Suppressor macrophage (primary cell): Measurements from ENCODE around the gene SERINC5.
"Not testable (repeated sequence)": the region's sequence is repeated elsewhere in the genome, so short reads cannot be mapped to it uniquely, and the experiment has no call there.

Source experiments
- DNase-seq, 4 experiments: peaks; one replicate each; pipeline ENCODE4 v3.0.0-alpha.2; 2020 to 2022
- total RNA-seq, 17 experiments: gene quantifications; one replicate each; lab custom pipeline; 2026; ENCODE audit warnings: mixed read lengths in 6 of 17, inconsistent platforms in 3 of 17; lab: John Stamatoyannopoulos, UW

SERINC5 gene
- 50.7 to 187 (median 115) reads per million in 17 experiments for total RNA-seq

- DNase-seq: peak; percentile 91 to 97 (median 95)
Measured at GRCh38 chr5:80255811-80256712, at the start of gene SERINC5. SERINC5 (minus strand) TSS chr5:80256048; CDS start chr5:80255922, 126 bp downstream.

- DNase-seq: no peak
Measured at GRCh38 chr5:80302636-80303035, 46.8 kb upstream of the SERINC5 start.

DNA sequence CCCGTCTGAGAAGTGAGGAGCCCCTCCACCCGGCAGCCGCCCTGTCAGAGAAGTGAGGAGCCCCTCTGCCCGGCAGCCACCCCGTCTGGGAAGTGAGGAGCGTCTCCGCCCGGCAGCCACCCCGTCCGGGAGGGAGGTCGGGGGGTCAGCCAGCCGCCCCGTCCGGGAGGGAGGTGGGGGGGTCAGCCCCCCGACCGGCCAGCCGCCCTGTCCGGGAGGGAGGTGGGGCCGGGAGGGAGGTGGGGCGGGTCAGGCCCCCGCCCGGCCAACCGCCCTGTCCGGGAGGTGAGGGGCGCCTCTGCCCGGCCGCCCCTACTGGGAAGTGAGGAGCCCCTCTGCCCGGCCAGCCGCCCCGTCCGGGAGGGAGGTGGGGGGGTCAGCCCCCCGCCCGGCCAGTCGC, 45.5 kb upstream of the SERINC5 start:
- DNase-seq: not testable (repeated sequence)

GRCh38 chr5:80300796-80301195, 44.9 kb upstream of the SERINC5 start:
- not testable (repeated sequence) for DNase-seq

- no peak for DNase-seq
Measured at GRCh38 chr5:80300125-80300524, 44.3 kb upstream of the SERINC5 start.

DNA sequence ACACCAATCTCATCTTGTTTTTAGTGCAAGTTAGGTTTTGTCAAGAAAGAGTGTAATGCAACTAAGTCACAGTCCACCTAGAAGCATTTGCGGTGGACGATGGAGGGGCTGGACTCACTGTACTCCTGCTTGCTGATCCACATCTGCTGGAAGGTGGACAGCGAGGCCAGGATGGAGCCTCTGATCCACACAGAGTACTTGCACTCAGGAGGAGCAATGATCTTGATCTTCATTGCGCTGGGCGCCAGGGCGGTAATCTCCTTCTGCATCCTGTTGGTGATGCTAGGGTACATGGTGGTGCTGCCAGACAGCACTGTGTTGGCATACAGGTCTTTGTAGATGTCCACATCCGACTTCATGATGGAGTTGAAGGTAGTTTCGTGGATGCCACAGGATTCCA, 43.8 kb upstream of the SERINC5 start:
- DNase-seq: no peak

DNA sequence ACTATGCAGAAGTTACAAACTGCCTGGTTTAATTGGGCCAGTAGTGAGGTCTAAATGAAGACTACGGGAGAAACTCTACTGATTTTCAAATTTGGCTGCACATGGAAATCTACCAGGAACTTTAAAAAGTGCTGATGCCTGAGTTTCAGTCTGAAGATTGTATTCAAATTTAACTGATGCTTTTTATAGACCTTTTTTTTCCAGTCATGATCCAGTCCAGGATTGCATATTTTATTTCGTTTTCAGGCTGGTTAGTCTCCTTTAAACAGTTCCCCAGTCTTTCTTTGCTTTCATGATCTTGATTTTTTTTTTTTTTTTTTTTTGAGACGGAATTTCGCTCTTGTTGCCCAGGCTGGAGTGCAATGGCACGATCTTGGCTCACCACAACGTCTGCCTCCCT, 40.3 kb upstream of the SERINC5 start:
- DNase-seq: no peak

DNA sequence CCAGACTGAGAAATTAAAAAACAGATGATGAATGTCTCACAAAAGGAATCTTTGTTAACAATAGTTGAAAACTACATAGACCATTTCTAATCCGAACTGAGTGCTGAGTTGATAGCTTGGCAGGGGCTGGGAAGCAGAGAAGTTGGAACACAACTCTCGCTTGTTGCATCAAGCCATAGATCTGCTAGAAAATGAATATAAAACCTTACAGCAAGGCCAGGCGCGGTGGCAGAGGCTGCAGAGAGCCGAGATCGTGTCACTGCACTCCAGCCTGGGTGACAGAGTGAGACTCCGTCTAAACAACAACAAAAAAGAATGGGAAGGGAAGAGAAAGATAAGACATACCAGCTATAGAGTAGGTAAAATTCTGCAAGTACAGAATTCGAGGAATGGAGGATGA, 35.9 kb upstream of the SERINC5 start:
- no peak for DNase-seq

DNA sequence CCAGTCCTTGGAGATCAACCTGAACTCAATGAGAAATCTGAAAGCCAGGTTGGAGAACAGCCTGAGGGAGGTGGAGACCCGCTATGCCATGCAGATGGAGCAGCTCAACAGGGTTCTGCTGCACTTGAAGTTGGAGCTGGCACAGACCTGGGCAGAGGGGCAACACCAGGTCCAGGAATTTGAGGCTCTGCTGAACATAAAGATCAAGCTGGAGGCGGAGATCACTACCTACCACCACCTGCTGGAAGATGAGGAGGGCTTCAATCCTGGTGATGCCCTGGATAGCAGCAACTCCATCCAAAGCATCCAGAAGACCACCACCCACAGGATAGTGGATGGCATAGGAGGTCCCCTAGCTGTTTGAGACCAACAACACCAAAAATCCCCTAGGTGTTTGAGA, 33.5 kb upstream of the SERINC5 start:
- no peak for DNase-seq

GRCh38 chr5:80288177-80288576, 32.3 kb upstream of the SERINC5 start:
- no peak for DNase-seq

DNA sequence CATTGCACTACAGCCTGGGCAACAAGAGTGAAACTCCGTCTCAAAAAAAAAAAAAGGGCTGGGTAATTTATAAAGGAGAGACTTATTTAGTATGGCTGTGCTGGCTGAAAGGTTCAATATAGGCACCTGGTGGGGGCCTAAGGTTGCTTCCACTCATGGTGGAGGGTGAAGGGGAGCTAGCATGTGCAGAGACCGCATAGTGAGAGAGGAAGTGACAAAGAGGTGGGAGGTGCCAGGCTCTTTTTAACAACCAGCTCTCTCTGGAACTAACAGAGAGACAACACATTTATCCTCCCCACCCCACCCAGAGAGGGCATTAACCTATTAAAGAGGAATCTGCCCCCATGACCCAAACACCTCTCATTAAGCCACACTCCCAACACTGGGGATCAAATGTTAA, 28.9 kb upstream of the SERINC5 start:
- peak in 1 of 4 experiments; percentile 34 for DNase-seq

DNA sequence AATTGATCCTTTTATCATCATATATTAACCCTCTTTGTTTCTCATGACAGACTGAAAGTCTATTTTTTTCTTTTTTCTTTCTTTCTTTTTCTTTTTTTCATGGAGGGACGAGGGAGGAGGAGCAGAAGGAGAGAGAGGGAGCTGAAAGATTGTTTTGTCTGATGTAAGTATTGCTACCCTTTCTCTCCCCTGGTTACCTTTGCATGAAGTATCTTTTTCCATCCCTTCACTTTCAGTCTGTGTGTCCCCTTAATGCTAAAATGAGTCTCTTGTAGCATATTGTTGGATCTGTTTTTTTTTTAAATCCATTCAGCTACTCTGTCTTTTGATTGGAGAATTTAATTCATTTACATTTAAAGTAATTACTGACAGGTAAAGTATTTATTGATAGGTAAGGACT, 27.5 kb upstream of the SERINC5 start:
- no peak for DNase-seq

DNA sequence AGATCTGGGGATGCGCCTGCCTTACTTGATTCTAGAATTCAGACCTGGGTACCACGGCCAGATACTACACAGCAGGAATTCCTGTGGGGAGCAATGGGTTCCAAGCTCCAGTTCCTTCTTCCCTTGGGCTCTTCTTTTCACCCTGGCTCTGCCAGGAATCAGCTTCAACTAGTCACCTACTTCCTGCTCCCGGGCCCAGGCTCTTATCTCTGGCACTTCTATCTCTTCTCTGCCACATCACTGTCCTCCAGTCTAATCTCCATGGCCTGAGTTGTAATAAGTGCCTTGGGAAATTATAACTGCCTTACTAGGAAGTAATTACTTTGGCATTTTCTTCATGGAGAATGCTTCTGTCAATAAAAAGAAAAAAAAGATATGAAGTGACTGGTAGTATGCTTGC, 26.2 kb upstream of the SERINC5 start:
- no peak for DNase-seq

DNA sequence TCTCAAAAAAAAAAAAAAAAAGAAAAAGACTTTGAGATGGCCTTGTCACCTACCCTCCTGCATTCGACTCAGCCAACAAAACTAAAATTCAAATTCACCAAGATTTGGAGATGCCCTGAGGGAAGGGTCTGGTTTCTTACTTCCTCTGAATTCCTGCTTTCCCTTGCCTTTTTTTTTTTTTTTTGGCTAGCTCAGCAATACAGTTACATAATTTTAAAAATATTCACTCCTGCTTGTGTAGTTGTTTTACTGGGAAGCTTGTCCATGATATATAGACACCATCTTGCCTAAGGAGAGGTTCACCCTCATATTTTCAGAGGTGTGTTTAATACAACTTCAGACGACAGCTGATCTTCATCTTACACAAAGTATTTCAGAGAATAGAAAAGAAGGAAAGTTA, 21.3 kb upstream of the SERINC5 start:
- no peak for DNase-seq

DNA sequence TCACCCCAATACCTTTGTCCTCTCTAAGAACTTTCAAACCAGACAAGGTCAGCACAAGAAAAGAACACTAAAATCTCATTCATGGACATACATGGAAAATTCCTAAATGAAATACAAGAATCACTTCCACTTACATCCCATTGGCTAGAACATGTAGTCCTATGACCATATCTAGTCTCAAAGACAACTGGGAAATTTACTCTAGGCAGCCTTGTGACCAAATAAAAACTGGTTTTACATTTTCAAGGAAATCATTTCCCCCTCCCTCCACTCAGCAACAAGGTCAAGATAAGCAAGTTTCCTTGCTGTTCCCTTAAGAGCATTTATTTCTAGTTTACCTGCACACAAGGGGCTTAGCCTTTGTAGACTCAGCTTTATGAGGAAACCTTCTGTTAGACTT, 20.3 kb upstream of the SERINC5 start:
- DNase-seq: no peak

GRCh38 chr5:80275347-80275746, 19.5 kb upstream of the SERINC5 start:
- peak in 2 of 4 experiments; percentile 23 to 32 for DNase-seq

DNA sequence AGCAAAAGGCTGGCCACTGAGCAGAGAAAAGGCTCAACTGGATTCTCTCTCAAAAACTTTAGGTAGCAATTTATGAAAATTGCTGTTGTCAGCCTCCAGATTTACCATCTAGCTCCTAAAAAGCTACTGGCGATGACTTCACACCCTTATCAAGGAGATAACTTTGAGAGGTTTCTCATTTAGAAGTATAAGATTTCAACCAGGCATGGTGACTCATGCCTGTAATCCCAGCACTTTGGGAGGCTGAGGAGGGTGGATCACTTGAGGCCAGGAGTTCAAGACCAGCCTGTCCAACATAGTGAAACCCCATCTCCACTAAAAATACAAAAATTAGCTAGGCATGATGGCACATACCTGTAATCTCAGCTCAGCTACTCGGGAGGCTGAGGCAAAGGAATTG, 14.7 kb upstream of the SERINC5 start:
- DNase-seq: not testable (repeated sequence)

DNA sequence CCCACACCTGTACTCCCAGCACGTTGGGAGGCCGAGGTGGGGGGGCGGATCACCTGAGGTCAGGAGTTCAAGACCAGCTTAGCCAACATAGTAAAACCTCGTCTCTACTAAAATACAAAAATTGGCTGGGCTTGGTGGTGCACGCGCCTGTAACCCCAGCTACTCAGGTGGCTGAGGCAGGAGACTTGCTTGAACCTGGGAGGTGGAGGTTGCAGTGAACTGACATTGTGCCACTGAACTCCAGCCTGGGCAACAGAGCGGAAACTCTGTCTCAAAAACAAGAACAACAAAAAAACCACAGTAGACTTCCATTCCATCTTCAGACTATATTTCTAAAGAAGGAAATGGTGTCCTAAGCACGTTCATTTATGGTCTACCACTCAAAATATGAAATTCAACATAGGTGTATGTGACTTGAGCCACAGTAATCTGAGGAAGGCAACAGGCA, 14.2 kb upstream of the SERINC5 start:
- peak in 1 of 4 experiments; percentile 20 for DNase-seq

DNA sequence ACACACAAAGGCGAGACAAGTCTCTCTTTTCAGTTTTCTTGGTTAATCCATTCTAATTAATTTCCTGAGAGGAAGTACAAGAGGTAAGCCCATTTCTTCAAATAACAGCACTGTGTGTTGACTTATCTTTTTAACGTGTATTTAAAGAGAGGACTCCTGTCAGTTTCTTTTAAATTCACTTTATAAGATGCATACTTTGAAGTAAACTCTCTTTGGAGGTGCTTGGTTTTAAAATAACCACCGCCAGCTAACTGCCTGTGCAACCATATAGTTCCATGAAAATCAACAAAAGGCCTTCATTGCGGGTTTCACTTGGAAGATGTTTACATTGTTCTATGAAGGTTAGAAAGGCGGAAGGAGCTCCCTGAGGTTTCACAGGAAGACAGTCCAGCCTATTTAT, 13.1 kb upstream of the SERINC5 start:
- no peak for DNase-seq

- DNase-seq: no peak
Measured at GRCh38 chr5:80266566-80266965, 10.7 kb upstream of the SERINC5 start.

GRCh38 chr5:80260461-80260860, 4.6 kb upstream of the SERINC5 start:
- DNase-seq: no peak

DNA sequence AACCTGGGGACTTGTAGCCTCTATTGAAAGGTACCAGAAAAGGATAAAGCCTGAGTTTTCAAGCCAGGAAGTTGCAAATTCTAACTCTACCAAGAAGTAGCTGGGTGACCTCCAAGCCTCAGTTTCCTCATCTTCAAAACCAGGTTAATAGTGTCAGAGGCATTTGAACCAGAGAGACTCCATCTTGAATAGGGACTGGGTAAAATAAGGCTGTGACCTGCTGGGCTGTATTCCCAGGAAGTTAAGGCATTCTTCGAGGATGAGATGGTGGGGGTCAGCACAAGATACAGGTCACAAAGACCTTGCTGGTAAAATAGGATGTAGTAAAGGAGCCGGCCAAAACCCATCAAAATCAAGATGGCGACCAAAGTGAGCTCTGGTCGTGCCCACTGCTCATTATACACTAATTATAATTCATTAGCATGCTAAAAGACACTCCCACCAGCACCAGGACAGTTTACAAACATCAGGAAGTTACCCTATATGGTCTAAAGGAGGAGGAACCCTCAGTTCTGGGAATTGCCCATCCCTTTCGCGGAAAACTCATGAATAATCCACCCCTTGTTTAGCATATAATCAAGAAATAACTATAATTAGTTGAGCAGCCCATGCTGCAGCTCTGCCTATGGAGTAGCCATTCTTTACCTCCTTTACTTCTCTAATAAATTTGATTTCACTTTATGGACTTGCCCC, 3.8 kb upstream of the SERINC5 start:
- DNase-seq: no peak

- peak; percentile 53 to 79 (median 72) for DNase-seq
Measured at GRCh38 chr5:80255431-80255810, 427 bp downstream of the SERINC5 start.
